DND-41 (cell line): Measurements from ENCODE around the gene HACL1.

Experiments used
- ATAC-seq: fragments of 200-7000 bp; cut with Tn5 transposase; 3 replicates; pipeline ENCODE4 v1.9.1; 2021; ENCODE audit warnings: low read depth; ENCODE audit not compliant: insufficient read depth
- DNase-seq: peaks from one replicate; pipeline ENCODE4 v3.0.0-alpha.2; 2020
- H2AFZ ChIP-seq: 2 replicates; pipeline ENCODE4 v1.6.0; 2012; ENCODE audit warnings: low read depth, low read length
- H3K27ac ChIP-seq: 2 replicates; pipeline ENCODE4 v1.5.1; 2012; ENCODE audit warnings: low read length, inconsistent platforms
- H3K27me3 ChIP-seq: fragments of 200-600 bp; sonication (generic); 2 replicates; pipeline ENCODE4 v1.6.0; 2012; ENCODE audit warnings: low read length, mild to moderate bottlenecking, inconsistent platforms; ENCODE audit not compliant: insufficient read depth, poor library complexity
- H3K36me3 ChIP-seq: 2 replicates; pipeline ENCODE4 v1.5.1; 2012; ENCODE audit warnings: low read length, inconsistent platforms; ENCODE audit not compliant: insufficient read depth
- H3K4me1 ChIP-seq: 2 replicates; pipeline ENCODE4 v1.5.1; 2012; ENCODE audit warnings: mild to moderate bottlenecking, low read length; ENCODE audit not compliant: insufficient read depth
- H3K4me2 ChIP-seq: 2 replicates; pipeline ENCODE4 v1.6.0; 2012; ENCODE audit warnings: mild to moderate bottlenecking, moderate library complexity, low read length, inconsistent platforms; ENCODE audit not compliant: insufficient read depth
- H3K4me3 ChIP-seq, 2 experiments: fragments of 200-600 bp in 1 of 2; shearing (Covaris generic) in 1 of 2; 2 replicates each; pipeline ENCODE4 v1.5.1; 2012 to 2016; ENCODE audit warnings: inconsistent platforms in 2 of 2, low read length in 2 of 2, mild to moderate bottlenecking in 2 of 2, low read depth in 1 of 2, moderate library complexity in 1 of 2
- H3K79me2 ChIP-seq: 2 replicates; pipeline ENCODE4 v1.6.0; 2012; ENCODE audit warnings: low read length, inconsistent platforms; ENCODE audit not compliant: insufficient read depth
- H3K9ac ChIP-seq: 2 replicates; pipeline ENCODE4 v1.6.0; 2012; ENCODE audit warnings: low read depth, mild to moderate bottlenecking, inconsistent platforms, low read length, moderate library complexity
- H3K9me3 ChIP-seq: 2 replicates; pipeline ENCODE4 v1.5.1; 2012; ENCODE audit warnings: low read length, moderate library complexity, mild to moderate bottlenecking, inconsistent platforms; ENCODE audit not compliant: insufficient read depth, severe bottlenecking
- H4K20me1 ChIP-seq: 2 replicates; pipeline ENCODE4 v1.6.0; 2012; ENCODE audit warnings: low read length; ENCODE audit not compliant: insufficient read depth
- EZH2 ChIP-seq: IDR thresholded peaks from 3 replicates; pipeline ENCODE4 v1.6.1; 2012; ENCODE audit warnings: borderline replicate concordance, low read depth, mild to moderate bottlenecking, moderate library complexity, low read length, inconsistent platforms; ENCODE audit not compliant: severe bottlenecking
- TF ChIP-seq, protein P1 (sequence below): IDR thresholded peaks from 2 replicates; pipeline ENCODE4 v1.5.1; 2012; ENCODE audit warnings: borderline replicate concordance, low read length, moderate library complexity, mild to moderate bottlenecking; ENCODE audit not compliant: poor library complexity, severe bottlenecking; ENCODE audit errors: extremely low read depth

The HACL1 gene

DNA sequence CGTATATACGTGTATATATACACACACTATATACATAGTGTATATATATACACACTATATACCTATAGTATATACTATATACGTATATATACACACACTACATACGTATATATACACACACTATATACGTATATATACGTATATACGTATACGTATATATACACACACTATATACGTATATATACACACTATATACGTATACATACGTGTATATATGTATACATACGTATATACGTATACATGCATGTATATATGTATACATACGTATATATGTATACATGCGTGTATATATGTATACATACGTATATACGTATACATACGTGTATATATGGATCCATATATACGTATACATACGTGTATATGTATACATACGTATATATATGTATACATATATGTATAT is 9.4 kb downstream of the HACL1 start:
- Histone ChIP-seq H3K4me3 (no peak overlapping the region), H3K27me3 (no peaks in the 10 kb centered on the region), H3K9me3 (no peaks in the 10 kb centered on the region), H4K20me1 (no peaks in the 10 kb centered on the region), H3K4me1 (no peaks in the 10 kb centered on the region), H3K79me2 (no peaks in the 10 kb centered on the region), H3K9ac (no peak overlapping the region), H2AFZ (no peak overlapping the region), H3K4me2 (no peak overlapping the region), H3K36me3 (peaks cover 25% of the 10 kb centered on the region), H3K27ac (no peak overlapping the region)
- DNase-seq = no peak
- no peak for TF ChIP-seq EZH2
- TF ChIP-seq, protein P1, sequence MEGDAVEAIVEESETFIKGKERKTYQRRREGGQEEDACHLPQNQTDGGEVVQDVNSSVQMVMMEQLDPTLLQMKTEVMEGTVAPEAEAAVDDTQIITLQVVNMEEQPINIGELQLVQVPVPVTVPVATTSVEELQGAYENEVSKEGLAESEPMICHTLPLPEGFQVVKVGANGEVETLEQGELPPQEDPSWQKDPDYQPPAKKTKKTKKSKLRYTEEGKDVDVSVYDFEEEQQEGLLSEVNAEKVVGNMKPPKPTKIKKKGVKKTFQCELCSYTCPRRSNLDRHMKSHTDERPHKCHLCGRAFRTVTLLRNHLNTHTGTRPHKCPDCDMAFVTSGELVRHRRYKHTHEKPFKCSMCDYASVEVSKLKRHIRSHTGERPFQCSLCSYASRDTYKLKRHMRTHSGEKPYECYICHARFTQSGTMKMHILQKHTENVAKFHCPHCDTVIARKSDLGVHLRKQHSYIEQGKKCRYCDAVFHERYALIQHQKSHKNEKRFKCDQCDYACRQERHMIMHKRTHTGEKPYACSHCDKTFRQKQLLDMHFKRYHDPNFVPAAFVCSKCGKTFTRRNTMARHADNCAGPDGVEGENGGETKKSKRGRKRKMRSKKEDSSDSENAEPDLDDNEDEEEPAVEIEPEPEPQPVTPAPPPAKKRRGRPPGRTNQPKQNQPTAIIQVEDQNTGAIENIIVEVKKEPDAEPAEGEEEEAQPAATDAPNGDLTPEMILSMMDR = no peak
- no peak for ATAC-seq

DNA sequence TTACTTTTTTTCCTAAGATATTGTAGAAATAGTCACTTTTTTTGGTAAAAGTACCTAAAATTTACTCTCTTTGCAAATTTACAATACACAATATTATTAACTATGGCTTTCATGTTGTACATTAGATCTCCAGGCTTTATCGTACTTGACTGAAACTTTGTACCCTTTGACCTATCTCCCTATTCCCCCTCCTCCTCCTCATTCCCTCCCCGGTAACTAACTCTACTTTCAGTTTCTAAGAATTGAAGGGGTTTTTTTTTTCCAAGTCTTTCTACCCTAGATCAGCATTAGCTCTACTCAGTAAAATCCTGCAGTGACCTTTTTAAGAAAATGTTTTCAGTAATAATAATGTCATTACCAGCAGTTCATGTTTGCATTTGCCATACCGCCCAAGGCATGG is 10.1 kb downstream of the HACL1 start:
- Histone ChIP-seq H3K4me3 (no peak overlapping the region), H3K9ac (no peak overlapping the region), H2AFZ (no peak overlapping the region), H3K4me1 (no peaks in the 10 kb centered on the region), H4K20me1 (no peaks in the 10 kb centered on the region), H3K36me3 (peaks cover 28% of the 10 kb centered on the region), H3K27me3 (no peaks in the 10 kb centered on the region), H3K79me2 (no peaks in the 10 kb centered on the region), H3K4me2 (no peak overlapping the region), H3K27ac (0 out of 2 replicates have a peak overlapping the region, but pooled peaks have one; percentile 33), H3K9me3 (no peaks in the 10 kb centered on the region)
- DNase-seq = no peak
- ATAC-seq = 0 out of 3 replicates have a peak, but pooled peaks have one; percentile 42
- TF ChIP-seq EZH2 = no peak
- TF ChIP-seq, protein P1 = no peak

DNA sequence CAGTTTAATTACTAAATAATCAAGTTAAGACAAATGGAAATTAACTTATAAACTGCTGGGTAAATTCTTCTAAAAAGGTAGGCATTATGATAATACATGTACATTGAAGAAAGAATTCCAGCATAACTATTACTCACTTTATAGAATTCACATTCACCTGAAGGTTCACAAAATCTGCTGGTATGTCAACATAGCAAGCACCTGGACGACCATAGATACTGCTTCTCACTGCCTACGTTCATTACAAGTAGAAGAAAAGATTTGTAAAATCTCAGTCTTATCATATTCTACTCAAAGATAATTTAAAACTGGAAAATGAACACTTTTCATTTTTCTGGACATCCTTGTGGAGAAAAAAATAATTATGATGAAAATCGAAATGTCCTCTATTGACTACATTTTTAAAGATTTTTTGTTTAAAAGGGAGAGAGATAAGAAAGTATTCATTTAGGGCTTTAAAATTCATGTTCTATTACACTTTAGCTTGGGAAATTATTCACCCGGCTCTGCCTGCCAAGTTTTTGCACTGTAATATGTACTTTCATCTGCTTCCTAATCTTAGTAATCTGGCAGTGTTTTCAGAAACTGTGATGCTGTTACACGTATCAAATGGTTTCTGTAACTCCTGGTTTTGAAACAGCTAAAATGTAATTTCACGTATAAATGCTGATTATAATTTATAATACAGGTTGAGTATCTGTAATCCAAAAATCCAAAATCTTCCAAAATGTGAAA is 16.1 kb downstream of the HACL1 start:
- Histone ChIP-seq H3K79me2 (no peaks in the 10 kb centered on the region), H3K36me3 (peaks cover 52% of the 10 kb centered on the region), H3K4me2 (no peak overlapping the region), H2AFZ (no peak overlapping the region), H3K4me3 (no peak overlapping the region), H4K20me1 (no peaks in the 10 kb centered on the region), H3K9me3 (no peaks in the 10 kb centered on the region), H3K4me1 (no peaks in the 10 kb centered on the region), H3K27me3 (no peaks in the 10 kb centered on the region), H3K27ac (no peak overlapping the region), H3K9ac (no peak overlapping the region)
- TF ChIP-seq, protein P1 = no peak
- TF ChIP-seq EZH2 = no peak
- DNase-seq = no peak
- no peak for ATAC-seq
